Stimulated activated CD4-positive, alpha-beta T cell treated with anti-CD3 and anti-CD28 coated beads, Interleukin-1b, Interleukin-23, amount 100 ng/mL, for 4 hours (primary cell): ENCODE measurements around the gene NF1.
"Not testable (repeated sequence)": the region's sequence is repeated elsewhere in the genome, so short reads cannot be mapped to it uniquely, and the experiment has no call there.

ENCODE experiments used
- DNase-seq, 2 donors: peaks; one replicate each; pipeline ENCODE4 v3.0.0-alpha.2; 2020; ENCODE audit warnings: low read depth in 2 of 2

NF1 gene

DNA sequence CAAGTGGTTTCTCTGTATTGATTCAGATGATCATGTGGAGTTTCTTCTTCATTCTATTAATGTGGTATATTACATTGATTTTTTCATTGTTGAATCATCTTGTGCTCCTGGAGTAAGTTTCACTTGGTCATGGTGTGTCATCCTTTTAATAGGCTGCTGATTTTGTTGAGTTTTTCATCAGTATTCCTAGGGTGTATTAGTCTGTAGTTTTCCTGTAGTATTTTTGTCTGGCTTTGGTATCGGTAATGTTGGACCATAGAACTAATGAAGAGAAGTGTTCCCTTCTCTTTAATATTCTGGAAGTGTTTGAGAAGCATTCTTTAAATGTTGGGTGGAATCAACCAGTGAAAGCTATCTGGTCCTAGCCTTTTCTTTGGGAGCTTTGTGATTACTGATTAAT lies 103.2 kb downstream of the NF1 start:
- no peak for DNase-seq

DNA sequence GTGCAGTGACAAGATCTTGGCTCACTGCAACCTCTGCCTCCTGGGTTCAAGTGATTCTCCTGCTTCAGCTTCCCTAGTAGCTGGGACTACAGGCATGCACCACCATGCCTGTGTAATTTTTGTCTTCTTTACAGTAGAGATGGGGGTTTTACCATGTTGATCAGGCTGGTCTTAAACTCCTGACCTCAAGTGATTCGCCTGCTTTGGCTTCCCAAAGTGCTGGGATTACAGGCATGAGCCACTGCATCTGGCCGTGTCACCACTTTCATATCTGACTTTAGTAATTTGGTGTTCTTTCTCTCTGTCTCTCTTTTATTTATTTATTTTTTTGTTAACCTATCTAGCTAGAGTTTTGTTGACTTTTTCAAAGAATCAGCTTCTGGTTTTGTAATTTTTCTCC lies 103.9 kb downstream of the NF1 start:
- DNase-seq, result not testable (repeated sequence)

DNA sequence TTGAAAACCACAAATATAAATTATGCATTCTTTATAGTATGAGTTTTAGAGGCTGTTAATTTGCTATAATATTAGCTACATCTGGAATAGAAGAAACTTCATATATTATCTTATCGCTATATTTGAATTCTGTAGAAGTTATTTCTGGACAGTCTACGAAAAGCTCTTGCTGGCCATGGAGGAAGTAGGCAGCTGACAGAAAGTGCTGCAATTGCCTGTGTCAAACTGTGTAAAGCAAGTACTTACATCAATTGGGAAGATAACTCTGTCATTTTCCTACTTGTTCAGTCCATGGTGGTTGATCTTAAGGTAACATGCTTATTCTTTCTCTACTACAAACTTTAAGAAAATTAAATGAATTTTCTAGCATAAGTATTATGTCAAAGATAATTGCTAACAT lies 105.5 kb downstream of the NF1 start:
- DNase-seq, result no peak

DNA sequence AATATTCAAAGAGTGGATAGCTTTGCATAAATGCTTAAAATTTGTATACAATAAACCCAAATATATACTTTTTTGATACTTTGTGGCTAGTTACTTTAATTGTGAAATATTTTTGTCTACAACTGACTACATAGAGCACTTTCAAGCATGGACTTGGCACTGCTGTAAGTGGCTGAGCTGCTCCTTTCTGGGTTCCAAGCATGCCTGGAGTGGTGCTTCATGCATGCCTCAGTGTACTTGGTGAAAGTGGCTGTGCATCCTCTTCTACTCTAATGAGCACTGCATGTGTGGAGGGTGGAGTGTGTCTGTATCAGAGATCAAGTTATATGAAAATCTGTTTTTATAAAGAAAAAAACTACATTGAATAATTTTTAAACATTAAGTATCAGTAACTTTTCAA lies 108.2 kb downstream of the NF1 start:
- no peak for DNase-seq

DNA sequence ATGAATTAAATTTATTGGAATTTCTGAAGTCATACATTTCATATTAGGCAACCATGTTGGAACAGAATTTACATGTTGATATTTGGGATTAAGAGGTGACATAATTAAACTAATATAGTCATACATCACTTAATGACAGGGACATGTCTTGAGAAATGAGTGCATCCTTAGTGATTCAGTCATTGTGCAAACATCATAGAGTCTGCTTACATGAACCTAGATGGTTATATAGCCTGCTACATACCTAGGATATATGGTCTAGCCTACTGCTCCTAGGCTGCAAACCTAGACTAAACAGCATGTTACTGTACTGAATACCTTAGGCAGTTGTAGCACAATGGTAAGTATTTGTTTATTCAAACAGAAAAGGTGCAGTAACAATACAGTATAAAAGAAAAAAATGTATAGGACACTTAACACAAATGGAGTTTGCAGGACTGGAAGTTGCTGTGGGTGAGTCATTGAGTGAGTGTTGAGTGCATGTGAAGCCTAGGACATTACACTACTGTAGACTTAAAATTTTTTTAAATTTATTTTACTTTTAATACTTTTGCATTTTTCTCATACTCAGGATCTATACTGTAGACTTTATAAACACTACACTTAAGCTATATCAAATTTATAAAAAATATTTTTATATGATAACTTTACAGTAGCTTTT lies 116.7 kb downstream of the NF1 start:
- no peak for DNase-seq

DNA sequence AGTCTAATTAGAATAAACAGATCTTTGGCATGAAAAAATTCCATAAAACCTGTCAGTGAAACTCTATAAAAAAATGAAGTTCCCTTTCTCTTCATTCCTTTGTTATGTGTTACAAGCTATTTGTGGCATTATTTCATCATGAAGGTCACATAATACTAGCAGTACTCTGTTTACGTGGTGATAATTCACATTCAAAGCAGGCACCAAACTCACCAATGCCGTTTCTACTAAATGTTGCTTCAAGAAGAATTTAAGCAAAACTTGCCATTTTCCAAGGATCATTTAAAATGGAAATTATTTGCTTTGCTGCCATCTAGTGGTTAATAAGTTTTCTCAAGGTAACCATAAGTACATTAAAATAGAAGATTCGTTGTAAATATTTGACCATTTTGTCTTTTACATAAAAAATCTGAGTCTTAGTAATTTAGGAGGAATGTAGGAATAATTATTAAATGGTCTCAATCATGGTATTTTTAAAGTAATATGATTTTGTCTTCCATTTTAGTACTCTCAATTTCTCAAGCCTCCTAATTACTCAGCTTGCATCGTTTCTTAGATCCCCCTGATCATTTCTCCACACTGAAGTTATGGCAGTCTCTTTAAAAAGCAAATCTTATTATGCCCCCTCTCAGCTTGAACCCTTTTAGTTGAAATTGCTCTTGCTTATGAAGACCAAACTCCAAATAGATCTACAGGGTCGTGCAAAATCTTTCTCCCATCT lies 121.4 kb downstream of the NF1 start:
- DNase-seq, result no peak

DNA sequence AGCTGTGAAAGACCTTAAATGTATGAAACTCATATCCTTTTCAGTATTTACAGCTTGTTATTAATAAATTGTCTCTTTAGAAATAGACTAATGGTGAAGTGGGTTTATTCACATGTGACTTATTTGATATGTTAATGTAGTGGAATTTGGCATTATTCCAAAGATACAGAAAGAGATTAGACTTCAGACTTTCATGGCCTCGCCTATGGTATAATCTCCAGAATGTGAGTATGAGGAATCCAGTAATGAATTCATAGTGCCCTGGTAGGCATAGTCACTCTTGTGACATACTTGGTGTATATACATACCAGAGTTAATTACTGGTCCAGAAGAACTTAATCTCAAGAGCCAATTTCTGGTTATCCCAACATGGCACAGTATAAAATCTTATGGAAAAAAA lies 129.6 kb downstream of the NF1 start:
- no peak for DNase-seq

DNA sequence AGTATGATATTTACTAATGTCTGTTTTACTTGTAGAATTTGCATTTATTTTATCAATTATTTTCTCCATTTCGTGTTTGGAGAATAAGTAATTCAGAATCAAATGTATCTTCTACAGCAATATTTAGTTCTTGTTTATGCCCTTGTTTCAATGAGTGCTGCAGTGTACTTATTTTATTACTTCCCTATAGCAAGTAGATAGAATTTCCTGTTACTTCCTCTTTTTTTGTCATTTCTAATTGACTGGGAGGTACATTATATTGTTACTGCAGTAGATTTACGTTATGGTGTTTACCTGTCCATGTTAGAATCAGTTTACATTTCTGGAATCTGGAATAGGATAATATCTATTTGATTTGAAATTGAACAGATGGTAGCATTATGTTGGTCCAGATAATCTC lies 131.1 kb downstream of the NF1 start:
- DNase-seq, result no peak

DNA sequence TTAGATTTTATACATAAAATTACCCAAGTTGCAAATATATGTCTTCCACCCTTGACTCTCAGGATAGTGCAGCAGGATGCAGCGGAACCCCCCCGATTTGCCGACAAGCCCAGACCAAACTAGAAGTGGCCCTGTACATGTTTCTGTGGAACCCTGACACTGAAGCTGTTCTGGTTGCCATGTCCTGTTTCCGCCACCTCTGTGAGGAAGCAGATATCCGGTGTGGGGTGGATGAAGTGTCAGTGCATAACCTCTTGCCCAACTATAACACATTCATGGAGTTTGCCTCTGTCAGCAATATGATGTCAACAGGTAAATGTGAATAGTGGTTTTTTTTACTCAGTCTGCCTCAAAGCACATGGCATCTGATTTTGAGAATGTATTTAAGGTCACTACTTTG lies 131.6 kb downstream of the NF1 start:
- DNase-seq, result no peak

DNA sequence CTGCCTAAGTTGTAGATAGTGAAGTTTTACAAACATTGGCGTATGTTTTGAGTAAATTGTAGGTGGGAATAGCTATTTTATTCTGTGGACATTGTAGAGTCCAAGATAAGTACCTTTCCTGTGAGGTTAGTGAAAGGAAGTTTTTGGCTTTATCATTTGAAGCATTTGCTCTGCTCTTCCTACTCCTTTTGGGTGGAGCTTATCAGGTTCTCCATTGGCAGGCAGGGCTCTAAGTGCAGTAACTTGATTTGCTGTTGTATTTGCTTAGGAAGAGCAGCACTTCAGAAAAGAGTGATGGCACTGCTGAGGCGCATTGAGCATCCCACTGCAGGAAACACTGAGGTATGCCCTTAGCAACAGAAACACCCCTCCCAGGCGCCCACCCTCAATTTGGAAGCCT lies 132.2 kb downstream of the NF1 start:
- DNase-seq, result no peak

DNA sequence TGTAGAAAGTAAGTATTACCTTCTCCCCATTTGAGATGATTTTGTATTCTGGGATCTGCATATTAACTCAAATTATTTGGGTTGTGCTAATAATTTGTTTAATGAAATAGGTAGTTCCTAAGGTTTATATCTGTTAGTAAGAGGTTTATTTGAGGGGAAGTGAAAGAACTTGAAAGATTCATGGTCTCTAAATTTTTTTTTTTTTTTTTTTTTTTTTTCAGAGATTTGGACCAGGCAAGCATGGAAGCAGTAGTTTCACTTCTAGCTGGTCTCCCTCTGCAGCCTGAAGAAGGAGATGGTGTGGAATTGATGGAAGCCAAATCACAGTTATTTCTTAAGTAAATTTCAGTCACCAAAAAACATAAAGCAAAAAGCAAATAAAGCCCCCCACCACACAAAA lies 137.1 kb downstream of the NF1 start:
- no peak for DNase-seq

DNA sequence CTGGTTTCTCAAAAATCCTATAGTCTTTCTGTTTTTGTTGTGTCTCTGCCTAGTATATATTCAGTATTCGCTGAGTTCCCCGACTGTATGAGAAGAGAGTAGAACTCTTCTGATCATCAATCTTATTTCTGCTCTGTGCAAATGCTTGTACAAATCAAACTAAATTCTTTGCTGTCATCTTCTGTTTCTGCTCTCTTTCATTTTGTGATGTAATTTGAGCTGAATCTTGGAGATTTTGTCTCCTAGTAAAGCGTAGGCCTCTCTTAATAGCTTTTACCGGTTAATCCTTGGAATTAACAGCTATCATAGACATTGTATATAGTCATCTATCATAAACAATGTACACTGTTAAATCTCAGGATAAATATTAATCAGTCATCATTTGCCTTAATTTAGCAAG lies 140.3 kb downstream of the NF1 start:
- DNase-seq, result no peak

DNA sequence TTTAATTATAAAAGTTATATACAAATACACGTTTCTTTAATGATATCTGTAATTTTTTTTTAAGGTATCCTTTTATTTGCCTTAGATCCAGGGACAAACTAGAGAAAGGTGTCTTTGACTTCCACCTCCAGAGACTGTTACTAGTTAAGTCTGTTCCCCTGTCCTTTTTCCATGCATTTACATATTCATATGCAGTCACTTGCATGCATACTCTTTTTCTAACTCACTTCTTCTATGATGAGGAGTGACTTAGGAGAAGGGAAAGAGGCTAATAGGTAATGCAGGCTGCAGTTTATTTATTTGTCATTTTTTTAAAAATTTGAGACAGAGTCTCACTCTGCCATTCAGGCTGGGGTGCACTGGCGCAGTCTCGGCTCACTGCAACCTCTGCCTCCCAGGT lies 141.4 kb downstream of the NF1 start:
- DNase-seq, result no peak

DNA sequence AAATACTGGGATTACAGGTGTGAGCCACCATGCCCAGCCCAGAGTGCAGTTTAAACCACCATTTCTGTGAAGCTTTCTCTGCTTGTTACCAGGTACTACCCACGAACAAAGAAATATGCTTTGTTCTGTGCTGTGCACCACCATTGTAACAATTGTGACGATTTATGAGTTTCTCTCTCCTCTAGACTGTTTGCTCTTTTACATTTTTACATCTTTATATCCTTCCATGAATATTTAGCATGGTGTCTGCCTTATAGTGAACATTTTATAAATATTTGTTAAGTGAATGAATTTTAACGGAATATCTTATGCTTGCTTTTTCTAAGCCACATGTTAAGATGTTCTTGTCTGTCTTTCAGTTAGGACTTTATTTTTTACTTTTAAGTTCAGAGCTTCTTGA lies 141.9 kb downstream of the NF1 start:
- no peak for DNase-seq

DNA sequence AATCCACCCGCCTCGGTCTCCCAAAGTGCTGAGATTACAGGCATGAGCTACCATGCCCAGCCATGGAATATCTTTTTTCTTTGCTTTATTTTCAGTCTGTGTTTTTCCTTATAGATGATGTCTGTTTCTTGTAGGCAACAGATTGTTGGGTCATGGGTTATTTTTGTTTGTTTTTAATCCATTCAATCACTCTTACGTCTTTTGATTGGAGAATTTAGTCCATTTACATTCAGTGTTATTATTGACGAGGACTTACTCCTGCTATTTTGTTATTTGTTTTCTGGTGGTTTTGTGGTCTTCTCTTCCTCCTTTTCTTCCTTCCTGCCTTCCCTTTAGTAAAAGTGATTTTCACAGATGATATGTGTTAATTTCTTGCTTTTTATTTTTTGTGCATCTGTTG lies 146.3 kb downstream of the NF1 start:
- DNase-seq, result no peak

DNA sequence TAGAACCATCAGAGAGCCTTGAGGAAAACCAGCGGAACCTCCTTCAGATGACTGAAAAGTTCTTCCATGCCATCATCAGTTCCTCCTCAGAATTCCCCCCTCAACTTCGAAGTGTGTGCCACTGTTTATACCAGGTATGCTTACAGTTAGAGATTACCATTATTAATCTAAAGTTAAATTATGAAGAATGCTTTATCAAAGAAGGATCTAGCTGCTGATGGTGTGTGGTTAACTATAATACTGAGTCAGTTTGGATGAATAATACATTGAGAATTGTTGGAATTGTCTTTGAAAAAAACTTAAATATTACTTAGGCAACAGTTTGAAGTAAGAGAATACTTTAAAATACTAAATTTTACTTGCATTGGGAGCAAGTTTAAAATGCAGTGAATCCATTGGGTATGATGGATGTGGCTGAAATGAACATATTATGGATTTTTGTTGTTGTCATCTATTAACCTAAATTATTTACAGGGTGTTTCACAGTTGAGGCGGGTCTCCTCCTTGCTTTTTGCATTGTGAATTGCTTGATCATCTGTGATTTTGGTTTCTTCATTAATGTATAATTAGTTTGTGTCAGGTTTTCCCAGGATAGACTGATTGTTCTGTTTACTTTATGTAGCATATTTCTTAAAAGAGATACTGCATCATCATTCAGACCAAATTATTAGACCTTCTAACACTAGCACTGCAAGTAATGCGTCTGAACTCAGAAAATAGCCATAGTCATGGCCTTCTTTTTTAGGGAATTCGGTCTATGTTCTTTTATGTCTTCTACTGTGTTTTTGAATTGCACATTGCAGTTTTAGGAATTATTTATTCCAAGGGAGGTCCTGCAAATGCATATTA lies 154.4 kb downstream of the NF1 start:
- no peak for DNase-seq

DNA sequence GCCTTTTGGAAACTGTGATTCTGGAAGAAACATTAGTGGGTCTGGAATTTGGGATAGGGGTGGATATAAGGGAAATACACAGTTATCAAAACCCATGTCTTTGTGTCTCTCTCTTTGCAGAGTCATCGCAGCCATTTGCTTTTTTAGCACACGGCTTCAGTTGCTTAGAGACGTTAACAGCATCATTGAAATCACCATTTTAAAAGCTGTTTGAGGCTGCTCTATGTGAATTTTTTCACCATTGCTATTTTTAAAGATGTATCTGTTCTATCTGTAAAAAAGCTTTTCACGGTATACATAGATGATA lies 155.0 kb downstream of the NF1 start:
- no peak for DNase-seq

DNA sequence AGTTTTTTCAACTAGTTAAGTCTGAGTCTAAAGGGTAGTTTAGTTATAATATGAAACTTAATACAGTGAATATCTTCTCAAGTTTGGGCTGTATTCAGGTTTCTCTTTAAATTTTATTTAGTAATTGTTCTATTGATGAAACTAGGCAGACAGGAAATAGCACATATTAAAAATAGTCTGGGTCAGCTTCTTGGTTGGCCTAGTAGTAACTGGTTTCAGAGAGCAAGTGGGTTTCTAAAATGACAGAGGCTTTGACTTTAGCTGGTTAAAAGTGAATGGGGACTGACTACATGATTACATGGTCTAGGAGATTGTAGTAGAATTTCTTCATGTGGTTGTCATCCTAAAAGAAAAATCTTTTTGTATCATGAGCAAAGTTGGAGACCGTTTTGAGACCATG lies 155.5 kb downstream of the NF1 start:
- no peak for DNase-seq

DNA sequence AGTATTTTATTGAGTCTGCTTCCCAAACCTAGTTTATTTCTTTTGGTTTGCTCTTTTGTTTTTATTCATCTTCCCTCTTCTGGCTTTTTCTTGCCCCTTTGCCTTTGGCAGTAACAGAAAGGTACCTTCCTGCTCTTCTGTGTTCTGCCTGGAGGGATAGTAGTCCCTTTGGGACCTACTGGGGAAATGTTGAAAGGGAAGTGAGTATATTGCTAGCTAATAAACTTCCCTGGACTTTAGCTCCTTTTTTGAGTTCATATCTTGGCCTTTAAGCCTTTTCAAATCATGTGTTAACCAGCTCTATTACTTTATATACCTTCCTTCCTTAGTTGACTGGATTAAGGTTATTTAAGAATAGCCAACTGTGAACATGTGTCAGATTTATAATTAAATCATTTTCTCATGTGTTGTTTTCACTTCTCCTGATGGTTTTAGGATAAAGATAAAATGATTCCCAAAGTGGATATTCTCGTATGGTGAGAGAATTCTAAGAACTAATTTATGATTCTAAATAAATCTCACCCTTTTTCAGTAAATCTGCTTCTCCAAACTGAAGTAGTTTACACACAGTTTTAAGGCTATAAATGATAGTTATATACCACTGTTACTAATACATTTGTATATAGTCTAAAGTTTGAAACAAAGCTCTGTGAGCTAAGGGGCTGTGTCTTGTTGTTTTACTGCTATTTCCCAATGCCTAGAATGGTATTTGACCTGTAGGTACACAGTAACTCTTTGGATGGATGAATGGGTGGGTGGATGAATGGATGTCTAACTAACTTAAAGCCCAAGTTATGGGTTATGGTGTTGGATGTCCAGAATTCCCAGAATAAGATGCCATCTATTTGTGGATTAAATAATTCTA lies 156.6 kb downstream of the NF1 start:
- DNase-seq, result no peak

DNA sequence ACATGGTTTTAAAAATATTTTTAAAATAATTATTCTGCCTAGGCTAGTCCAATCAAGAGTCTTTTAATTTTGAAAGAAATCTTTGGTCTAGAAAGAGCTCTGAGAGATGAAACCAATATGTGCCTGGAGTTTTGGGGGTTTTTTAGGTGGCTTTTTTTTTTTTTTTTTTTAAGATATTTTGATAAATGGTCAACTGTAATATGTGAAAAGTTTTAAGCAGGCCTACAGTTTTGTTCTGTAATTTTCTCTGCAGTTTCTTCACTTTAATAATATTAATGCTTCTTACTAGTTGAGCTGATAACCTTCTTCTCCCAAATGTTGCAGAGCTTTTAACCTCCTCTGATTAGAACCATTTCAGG lies 157.2 kb downstream of the NF1 start:
- no peak for DNase-seq

DNA sequence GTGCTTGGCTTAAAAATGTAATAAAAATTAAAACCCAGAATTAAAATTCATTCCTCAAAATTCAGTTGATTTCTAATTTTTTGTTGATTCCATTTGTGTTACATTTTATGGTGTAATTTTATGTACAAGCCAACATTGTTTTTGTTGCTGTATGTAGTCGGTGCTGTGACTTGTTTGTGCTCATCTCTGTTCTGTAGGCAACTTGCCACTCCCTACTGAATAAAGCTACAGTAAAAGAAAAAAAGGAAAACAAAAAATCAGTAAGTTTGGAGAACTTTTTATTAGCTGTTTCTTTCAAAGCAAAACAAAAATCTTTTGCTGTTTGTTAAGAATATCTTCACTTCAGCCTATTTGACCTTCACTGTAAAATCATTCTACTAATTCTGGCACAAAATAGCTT lies 158.0 kb downstream of the NF1 start:
- no peak for DNase-seq

DNA sequence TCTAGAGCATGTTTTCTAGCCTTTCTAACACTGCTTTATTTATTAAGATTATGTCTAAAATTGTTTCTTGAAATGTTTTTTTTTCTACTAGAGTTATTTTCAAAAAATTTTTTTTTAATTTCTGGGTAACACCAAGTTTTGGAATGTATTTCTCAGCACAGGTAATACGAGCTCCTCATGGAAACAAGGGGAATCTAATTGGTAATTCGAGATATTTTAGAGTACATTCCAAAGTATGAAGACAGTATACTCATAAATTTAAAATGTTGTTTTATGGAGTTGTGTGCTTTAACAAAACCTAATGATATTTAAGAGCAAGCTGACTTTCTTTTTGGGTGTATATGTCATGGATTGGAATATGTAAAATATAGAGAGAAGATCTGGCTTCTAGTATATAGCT lies 159.9 kb downstream of the NF1 start:
- no peak for DNase-seq
